Liver (tissue), 9 donors: ENCODE results near the gene PRRG3. TPM values are rescaled to one million over a fixed set of nuclear protein-coding genes. Genes with fewer than 3 reads are reported as not detected.
"Not testable (repeated sequence)": the region's sequence is repeated elsewhere in the genome, so short reads cannot be mapped to it uniquely, and the experiment has no call there.

Experiments
- DNase-seq: peaks from one replicate; pipeline ENCODE4 v3.0.0-alpha.2; 2017; ENCODE audit warnings: low spot score
- H3K27ac ChIP-seq, 2 donors: one replicate each; pipeline ENCODE4 v1.7.0; 2013; ENCODE audit warnings: inconsistent platforms in 2 of 2, low read length in 2 of 2, control low read depth in 1 of 2, low read depth in 1 of 2, mild to moderate bottlenecking in 1 of 2
- H3K27me3 ChIP-seq, 4 donors: one replicate each; pipeline versions ENCODE4 v1.6.1 to v1.7.0; 2013; ENCODE audit warnings: low read length in 3 of 4, inconsistent platforms in 1 of 4, mild to moderate bottlenecking in 1 of 4, moderate library complexity in 1 of 4; ENCODE audit not compliant: control insufficient read depth in 4 of 4, insufficient read depth in 4 of 4
- H3K36me3 ChIP-seq, 4 donors: one replicate each; pipeline versions ENCODE4 v1.6.1 to v1.7.0; 2013; ENCODE audit warnings: low read length in 3 of 4, mild to moderate bottlenecking in 3 of 4, low read depth in 1 of 4, moderate library complexity in 1 of 4; ENCODE audit not compliant: control insufficient read depth in 4 of 4, insufficient read depth in 3 of 4
- H3K4me1 ChIP-seq, 4 donors: one replicate each; pipeline versions ENCODE4 v1.6.1 to v1.7.0; 2013; ENCODE audit warnings: low read length in 3 of 4, mild to moderate bottlenecking in 3 of 4, moderate library complexity in 1 of 4; ENCODE audit not compliant: control insufficient read depth in 4 of 4, insufficient read depth in 4 of 4
- H3K4me3 ChIP-seq, 3 donors: one replicate each; pipeline versions ENCODE4 v1.6.1 to v1.7.0; 2013; ENCODE audit warnings: low read length in 3 of 3, control low read depth in 1 of 3, low read depth in 1 of 3, mild to moderate bottlenecking in 1 of 3
- H3K9ac ChIP-seq, 2 donors: one replicate each; pipeline ENCODE4 v1.7.0; 2013; ENCODE audit warnings: low read length in 2 of 2, mild to moderate bottlenecking in 2 of 2, moderate library complexity in 2 of 2, control low read depth in 1 of 2, low read depth in 1 of 2
- H3K9me3 ChIP-seq, 4 donors: one replicate each; pipeline versions ENCODE4 v1.6.1 to v1.7.0; 2013; ENCODE audit warnings: low read length in 3 of 4; ENCODE audit not compliant: control insufficient read depth in 4 of 4
- ATF3 ChIP-seq: IDR thresholded peaks from 2 replicates; pipeline ENCODE4 v1.6.1; 2016; ENCODE audit warnings: antibody characterized with exemption
- CTCF ChIP-seq: fragments of 150-350 bp; IDR thresholded peaks from 2 replicates; pipeline ENCODE4 v1.5.1; 2017; ENCODE audit warnings: improper control_type of control experiment, low read depth, low read length; ENCODE audit not compliant: missing input control
- EGR1 ChIP-seq, 2 donors: IDR thresholded peaks; 2 replicates each; pipeline ENCODE4 v1.6.1; 2016 to 2018; ENCODE audit warnings: antibody characterized with exemption in 2 of 2, low read depth in 2 of 2
- FOXA2 ChIP-seq: IDR thresholded peaks from 2 replicates; pipeline ENCODE4 v1.6.1; 2016; ENCODE audit warnings: antibody characterized with exemption
- HNF4A ChIP-seq, 2 donors: conservative IDR thresholded peaks; 2 replicates each; pipeline ENCODE4 v1.6.1; 2016; ENCODE audit warnings: antibody characterized with exemption in 2 of 2, mild to moderate bottlenecking in 2 of 2
- HNF4G ChIP-seq: IDR thresholded peaks from 2 replicates; pipeline ENCODE4 v1.6.1; 2016; ENCODE audit warnings: antibody characterized with exemption
- MAX ChIP-seq: IDR thresholded peaks from 2 replicates; pipeline ENCODE4 v1.6.1; 2016; ENCODE audit warnings: antibody characterized with exemption
- NR2F2 ChIP-seq: IDR thresholded peaks from 2 replicates; pipeline ENCODE4 v1.6.1; 2016; ENCODE audit warnings: antibody characterized with exemption
- RAD21 ChIP-seq, 2 donors: IDR thresholded peaks; 2 replicates each; pipeline ENCODE4 v1.6.1; 2016; ENCODE audit warnings: antibody characterized with exemption in 2 of 2, mild to moderate bottlenecking in 2 of 2
- REST ChIP-seq: IDR thresholded peaks from 2 replicates; pipeline ENCODE4 v1.6.1; 2016; ENCODE audit warnings: antibody characterized with exemption, mild to moderate bottlenecking
- RXRA ChIP-seq, 2 donors: IDR thresholded peaks; 2 replicates each; pipeline ENCODE4 v1.6.1; 2017 to 2018; ENCODE audit warnings: antibody characterized with exemption in 2 of 2, mild to moderate bottlenecking in 1 of 2
- SP1 ChIP-seq: IDR thresholded peaks from 2 replicates; pipeline ENCODE4 v1.6.1; 2018; ENCODE audit warnings: antibody characterized with exemption, mild to moderate bottlenecking
- TAF1 ChIP-seq: conservative IDR thresholded peaks from 2 replicates; pipeline ENCODE4 v1.6.1; 2016; ENCODE audit warnings: antibody characterized with exemption, mild to moderate bottlenecking
- ZBTB33 ChIP-seq: IDR thresholded peaks from 2 replicates; pipeline ENCODE4 v1.6.1; 2016; ENCODE audit warnings: antibody characterized with exemption
- WGBS: extraction: QIAGEN DNeasy Blood & Tissue Kit; methylation state at CpG from one replicate; pipeline ENCODE4 v1.1.7; 2013; 5-methylcytosine and 5-hydroxymethylcytosine counted together
- polyA plus RNA-seq, 2 donors: library from polyadenylated mRNA; stranded (reverse) in 1 of 2; unstranded in 1 of 2; fragments of 200-250 nt in 1 of 2; fragments of >200 nt in 1 of 2; fragmentation: Nextera tagmentation in 1 of 2; extraction: Ambion mirVana in 1 of 2; gene quantifications; one replicate each; pipeline versions ENCODE4 v1.2.1 to v1.2.3, GENCODE V29; 2013 to 2015
- total RNA-seq, 2 donors: library from RNA; depleted of rRNA; stranded (reverse); fragments of >200 nt; gene quantifications; one replicate each; pipeline ENCODE4 v1.2.3, GENCODE V29; 2014
- donor health status: healthy.
- donor health status: healthy.
- donor health status: healthy.
- donor health status: healthy.
- donor health status: healthy.

Gene PRRG3
- total and polyA plus RNA-seq, 4 donors = under 0.01 to 0.05 (median 0.01) TPM; not detected in 1

- WGBS = 21% methylated on average over 19 of the region's 19 CpGs
- no peak for TF ChIP-seq EGR1 (IDR thresholded peaks at IDR 0.05; ENCODE audit: low read depth in 2 of 2)
- TF ChIP-seq SP1 = no peak
- TF ChIP-seq ZBTB33 = no peak
- no peak for TF ChIP-seq RXRA (IDR thresholded peaks at IDR 0.05)
- TF ChIP-seq CTCF = no peak
- TF ChIP-seq FOXA2 = no peak
- no peak for TF ChIP-seq REST
- no peak for TF ChIP-seq HNF4A (conservative IDR thresholded peaks at IDR 0.05)
- TF ChIP-seq ATF3 = no peak
- TF ChIP-seq HNF4G = no peak
- no peak for TF ChIP-seq RAD21 (IDR thresholded peaks at IDR 0.05)
- TF ChIP-seq NR2F2 = no peak
- TF ChIP-seq TAF1 = no peak
- no peak for TF ChIP-seq MAX
- Histone ChIP-seq H3K4me1 (peaks cover 0 to 3% (median 0%) of the 10 kb centered on the region in 4 donors), H3K4me3 (no peak overlapping the region), H3K36me3 (no peaks in the 10 kb centered on the region), H3K27ac (no peak overlapping the region), H3K27me3 (no peaks in the 10 kb centered on the region), H3K9ac (no peak overlapping the region), H3K9me3 (no peaks in the 10 kb centered on the region)
- DNase-seq = no peak
These were observed 504 bp downstream of the PRRG3 start for GRCh38 chrX:151695583-151696340.

- not testable (repeated sequence) for H3K27me3 ChIP-seq, H3K4me1 ChIP-seq, H3K9me3 ChIP-seq, H3K4me3 ChIP-seq, H3K36me3 ChIP-seq, DNase-seq, H3K27ac ChIP-seq, H3K9ac ChIP-seq
- WGBS = 88% methylated on average over 8 of the region's 8 CpGs
These were observed 1.8 kb downstream of the PRRG3 start for GRCh38 chrX:151697082-151697481.
